H9 (cell line): ENCODE results near the gene HELQ. TPM values are rescaled to one million over a fixed set of nuclear protein-coding genes. Genes with fewer than 3 reads are reported as not detected.

ENCODE experiments used
- DNase-seq: peaks from one replicate; pipeline ENCODE4 v3.0.0-alpha.2; 2017
- H2AFZ ChIP-seq: one replicate; pipeline ENCODE4 v1.6.1; 2013; ENCODE audit warnings: mild to moderate bottlenecking, low read length, control low read depth, moderate library complexity
- H2AK5ac ChIP-seq: 2 replicates; pipeline ENCODE4 v1.6.1; 2013; ENCODE audit warnings: low read length, control low read depth, mixed read lengths; ENCODE audit not compliant: insufficient read length
- H2BK120ac ChIP-seq: one replicate; pipeline ENCODE4 v1.6.1; 2013; ENCODE audit warnings: low read depth, mild to moderate bottlenecking, low read length, control low read depth, inconsistent platforms; ENCODE audit not compliant: poor library complexity, severe bottlenecking
- H2BK12ac ChIP-seq: 2 replicates; pipeline ENCODE4 v1.6.1; 2013; ENCODE audit warnings: low read length, control low read depth, mixed read lengths, low read depth; ENCODE audit not compliant: insufficient read length
- H2BK15ac ChIP-seq: 2 replicates; pipeline ENCODE4 v1.6.1; 2013; ENCODE audit warnings: low read depth, low read length, control low read depth
- H2BK20ac ChIP-seq: one replicate; pipeline ENCODE4 v1.6.1; 2013; ENCODE audit warnings: low read depth, mild to moderate bottlenecking, low read length, control low read depth, inconsistent platforms; ENCODE audit not compliant: poor library complexity, severe bottlenecking
- H2BK5ac ChIP-seq: 2 replicates; pipeline ENCODE4 v1.6.1; 2013; ENCODE audit warnings: low read length, control low read depth, mixed read lengths; ENCODE audit not compliant: insufficient read length
- H3K14ac ChIP-seq: 2 replicates; pipeline ENCODE4 v1.6.1; 2013; ENCODE audit warnings: low read length, control low read depth; ENCODE audit not compliant: insufficient read depth
- H3K18ac ChIP-seq: 2 replicates; pipeline ENCODE4 v1.6.1; 2013; ENCODE audit warnings: low read depth, mild to moderate bottlenecking, mixed read lengths, low read length, control low read depth; ENCODE audit not compliant: insufficient read length
- H3K23ac ChIP-seq: 2 replicates; pipeline ENCODE4 v1.6.1; 2013; ENCODE audit warnings: low read length, control low read depth, mixed read lengths, low read depth; ENCODE audit not compliant: insufficient read length
- H3K23me2 ChIP-seq: 2 replicates; pipeline ENCODE4 v1.6.1; 2013; ENCODE audit warnings: low read depth, mild to moderate bottlenecking, mixed read lengths, low read length, control low read depth; ENCODE audit not compliant: insufficient read length, poor library complexity, severe bottlenecking
- H3K27ac ChIP-seq: 2 replicates; pipeline ENCODE4 v1.5.1; 2013; ENCODE audit warnings: low read length, control low read depth, mixed read lengths, low read depth; ENCODE audit not compliant: insufficient read length
- H3K27me3 ChIP-seq: 2 replicates; pipeline ENCODE4 v1.6.1; 2013; ENCODE audit warnings: low read length, control low read depth, inconsistent platforms; ENCODE audit not compliant: insufficient read depth
- H3K4ac ChIP-seq: 2 replicates; pipeline ENCODE4 v1.6.1; 2013; ENCODE audit warnings: low read depth, mild to moderate bottlenecking, control low read depth, inconsistent platforms, low read length, moderate library complexity
- H3K4me1 ChIP-seq: 2 replicates; pipeline ENCODE4 v1.6.1; 2013; ENCODE audit warnings: low read length, control low read depth, inconsistent platforms; ENCODE audit not compliant: insufficient read depth
- H3K4me2 ChIP-seq: 2 replicates; pipeline ENCODE4 v1.6.1; 2013; ENCODE audit warnings: low read length, control low read depth, mixed read lengths; ENCODE audit not compliant: insufficient read length, insufficient read depth
- H3K56ac ChIP-seq: 2 replicates; pipeline ENCODE4 v1.6.1; 2013; ENCODE audit warnings: low read depth, mild to moderate bottlenecking, mixed read lengths, low read length, control low read depth; ENCODE audit not compliant: insufficient read length
- H3K79me1 ChIP-seq: 2 replicates; pipeline ENCODE4 v1.6.1; 2013; ENCODE audit warnings: low read depth, mild to moderate bottlenecking, moderate library complexity, low read length, control low read depth, inconsistent platforms; ENCODE audit not compliant: insufficient read depth, poor library complexity, severe bottlenecking
- H3K79me2 ChIP-seq: 2 replicates; pipeline ENCODE4 v1.6.1; 2013; ENCODE audit warnings: low read length, control low read depth, inconsistent platforms; ENCODE audit not compliant: insufficient read depth
- H3K9ac ChIP-seq: 2 replicates; pipeline ENCODE4 v1.6.1; 2013; ENCODE audit warnings: low read length, control low read depth, mixed read lengths; ENCODE audit not compliant: insufficient read length; ENCODE audit errors: extremely low read depth
- H3K9me3 ChIP-seq: one replicate; pipeline ENCODE4 v1.6.1; 2013; ENCODE audit warnings: low read depth, low read length, inconsistent platforms; ENCODE audit not compliant: control insufficient read depth
- H3T11ph ChIP-seq: one replicate; pipeline ENCODE4 v1.6.1; 2013; ENCODE audit warnings: mild to moderate bottlenecking, low read length, control low read depth, inconsistent platforms
- H4K20me1 ChIP-seq: one replicate; pipeline ENCODE4 v1.6.1; 2013; ENCODE audit not compliant: control insufficient read depth, insufficient read length, insufficient read depth
- H4K5ac ChIP-seq: 2 replicates; pipeline ENCODE4 v1.6.1; 2013; ENCODE audit warnings: low read depth, mild to moderate bottlenecking, mixed read lengths, low read length, control low read depth; ENCODE audit not compliant: insufficient read length
- H4K8ac ChIP-seq: replicated peaks from 2 replicates; pipeline ENCODE4 v1.6.1; 2013; ENCODE audit warnings: low read length, control low read depth, mixed read lengths, low read depth; ENCODE audit not compliant: insufficient read length
- H4K91ac ChIP-seq: 2 replicates; pipeline ENCODE4 v1.6.1; 2013; ENCODE audit warnings: low read depth, mild to moderate bottlenecking, moderate library complexity, mixed read lengths, low read length, control low read depth; ENCODE audit not compliant: insufficient read length
- H3K27ac Mint-ChIP-seq, 3 experiments: 2 replicates in 2 of 3; 3 replicates in 1 of 3; pipeline ENCODE4 v1.8.0; 2020 to 2021; ENCODE audit warnings: mixed read lengths in 3 of 3, mild to moderate bottlenecking in 1 of 3, moderate library complexity in 1 of 3
- H3K27me3 Mint-ChIP-seq: 2 replicates; pipeline ENCODE4 v1.8.0; 2021; ENCODE audit warnings: low read depth, mild to moderate bottlenecking, moderate library complexity, mixed read lengths
- H3K36me3 Mint-ChIP-seq, 3 experiments: 2 replicates in 2 of 3; 3 replicates in 1 of 3; pipeline ENCODE4 v1.8.0; 2020 to 2021; ENCODE audit warnings: low read depth in 3 of 3, mixed read lengths in 3 of 3; ENCODE audit not compliant: insufficient read depth in 1 of 3
- H3K4me1 Mint-ChIP-seq, 2 experiments: 2 replicates each; pipeline ENCODE4 v1.8.0; 2020; ENCODE audit warnings: mixed read lengths in 2 of 2
- H3K4me3 Mint-ChIP-seq, 2 experiments: 2 replicates in 1 of 2; 3 replicates in 1 of 2; pipeline ENCODE4 v1.8.0; 2020 to 2021; ENCODE audit warnings: mild to moderate bottlenecking in 2 of 2, mixed read lengths in 2 of 2, moderate library complexity in 1 of 2
- H3K9me3 Mint-ChIP-seq, 2 experiments: 2 replicates in 1 of 2; 3 replicates in 1 of 2; pipeline ENCODE4 v1.8.0; 2020; ENCODE audit warnings: mild to moderate bottlenecking in 2 of 2, mixed read lengths in 2 of 2, moderate library complexity in 1 of 2
- WGBS: extraction: QIAGEN DNeasy Blood & Tissue Kit; methylation state at CpG from one replicate; pipeline ENCODE4 v1.1.7; 2013; ENCODE audit warnings: missing lambda C conversion rate, low lambda C conversion rate, mixed read lengths; ENCODE audit not compliant: insufficient read length; ENCODE audit errors: extremely low coverage; 5-methylcytosine and 5-hydroxymethylcytosine counted together
- total RNA-seq: library from RNA; stranded (reverse); gene quantifications from 2 replicates; pipeline ENCODE4 v1.2.1, GENCODE V29; 2021
- TF ChIP-seq, protein P1 (sequence below): fragments of 200-600 bp; sonication (generic); conservative IDR thresholded peaks from 3 replicates; pipeline ENCODE4 v1.8.0; 2021; ENCODE audit warnings: antibody characterized with exemption, mild to moderate bottlenecking

HELQ gene
- total RNA-seq, 1 experiment from 2014 or later = 16.2 TPM

DNA sequence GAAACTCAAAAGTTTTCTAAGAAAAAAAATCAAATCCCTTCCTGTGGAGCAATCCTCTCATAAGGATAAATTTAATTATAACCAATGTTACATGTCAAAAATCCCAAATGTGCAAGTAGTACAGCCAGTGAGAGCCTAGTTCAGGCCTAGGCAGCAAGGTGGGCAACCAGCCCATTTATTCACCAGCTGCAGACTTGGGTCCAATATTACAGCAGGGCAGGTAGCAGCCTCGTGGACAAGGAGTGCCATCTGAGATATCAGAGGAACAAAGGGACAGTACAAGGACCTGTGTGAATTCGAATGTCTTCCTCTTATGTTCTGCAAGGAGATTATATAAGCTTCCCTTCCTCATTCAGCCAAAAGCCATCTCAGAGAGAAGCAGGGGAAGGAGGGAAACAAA is 6.6 kb downstream of the HELQ start:
- Histone ChIP-seq H2BK15ac (no peak overlapping the region), H3T11ph (no peak overlapping the region), H3K23me2 (no peaks in the 10 kb centered on the region), H2BK20ac (no peak overlapping the region), H3K4me2 (no peak overlapping the region), H3K27ac (no peak overlapping the region), H3K18ac (no peak overlapping the region), H3K9ac (no peak overlapping the region), H4K8ac (no peak overlapping the region), H3K9me3 (no peaks in the 10 kb centered on the region), H3K79me1 (no peaks in the 10 kb centered on the region), H3K4ac (no peak overlapping the region), H2AK5ac (no peak overlapping the region), H4K91ac (no peak overlapping the region), H2BK5ac (no peak overlapping the region), H3K79me2 (no peaks in the 10 kb centered on the region), H3K56ac (no peak overlapping the region), H3K4me1 (no peaks in the 10 kb centered on the region), H3K27me3 (no peaks in the 10 kb centered on the region), H2AFZ (no peak overlapping the region), H3K23ac (no peak overlapping the region), H4K20me1 (no peaks in the 10 kb centered on the region), H2BK120ac (no peak overlapping the region), H3K14ac (no peak overlapping the region), H2BK12ac (no peak overlapping the region), H4K5ac (no peak overlapping the region)
- H3K9me3 Mint-ChIP-seq = no peaks in the 10 kb centered on the region
- WGBS = no CpG with 5 or more reads among the region's 2 CpGs
- H3K27me3 Mint-ChIP-seq = no peaks in the 10 kb centered on the region
- TF ChIP-seq, protein P1, sequence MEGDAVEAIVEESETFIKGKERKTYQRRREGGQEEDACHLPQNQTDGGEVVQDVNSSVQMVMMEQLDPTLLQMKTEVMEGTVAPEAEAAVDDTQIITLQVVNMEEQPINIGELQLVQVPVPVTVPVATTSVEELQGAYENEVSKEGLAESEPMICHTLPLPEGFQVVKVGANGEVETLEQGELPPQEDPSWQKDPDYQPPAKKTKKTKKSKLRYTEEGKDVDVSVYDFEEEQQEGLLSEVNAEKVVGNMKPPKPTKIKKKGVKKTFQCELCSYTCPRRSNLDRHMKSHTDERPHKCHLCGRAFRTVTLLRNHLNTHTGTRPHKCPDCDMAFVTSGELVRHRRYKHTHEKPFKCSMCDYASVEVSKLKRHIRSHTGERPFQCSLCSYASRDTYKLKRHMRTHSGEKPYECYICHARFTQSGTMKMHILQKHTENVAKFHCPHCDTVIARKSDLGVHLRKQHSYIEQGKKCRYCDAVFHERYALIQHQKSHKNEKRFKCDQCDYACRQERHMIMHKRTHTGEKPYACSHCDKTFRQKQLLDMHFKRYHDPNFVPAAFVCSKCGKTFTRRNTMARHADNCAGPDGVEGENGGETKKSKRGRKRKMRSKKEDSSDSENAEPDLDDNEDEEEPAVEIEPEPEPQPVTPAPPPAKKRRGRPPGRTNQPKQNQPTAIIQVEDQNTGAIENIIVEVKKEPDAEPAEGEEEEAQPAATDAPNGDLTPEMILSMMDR = no peak
- H3K27ac Mint-ChIP-seq = no peak overlapping the region
- no peak overlapping the region for H3K4me3 Mint-ChIP-seq
- peaks cover 3 to 21% (median 18%) of the 10 kb centered on the region in 3 experiments; a peak in 6 of 7 replicates for H3K36me3 Mint-ChIP-seq
- DNase-seq = no peak
- H3K4me1 Mint-ChIP-seq = no peaks in the 10 kb centered on the region
